Dermis microvascular lymphatic vessel endothelial cell (primary cell): Measurements from ENCODE around the gene C16orf54. TPM values are rescaled to one million over a fixed set of nuclear protein-coding genes. Genes with fewer than 3 reads are reported as not detected.
"Not testable (repeated sequence)": the region's sequence is repeated elsewhere in the genome, so short reads cannot be mapped to it uniquely, and the experiment has no call there.

Experiments used
- DNase-seq, 2 donors: peaks; one replicate each; pipeline versions ENCODE4 v3.0.0 to v3.0.0-alpha.2; 2010; ENCODE audit warnings: low read depth in 2 of 2
- total RNA-seq: library from RNA; depleted of rRNA; stranded (reverse); fragments of >200 nt; gene quantifications from 2 replicates; pipeline ENCODE4 v1.2.1, GENCODE V29; 2014

Gene C16orf54
- not detected in 2 replicates for total RNA-seq

- DNase-seq = no peak
Measured at GRCh38 chr16:29745853-29746345, at the start of gene C16orf54. C16orf54 (minus strand) TSS chr16:29745990; CDS start chr16:29744951, 1,039 bp downstream.

GRCh38 chr16:29794231-29794710 is 48.5 kb upstream of the C16orf54 start:
- no peak for DNase-seq

- not testable (repeated sequence) for DNase-seq
Measured at GRCh38 chr16:29793153-29793552, 47.4 kb upstream of the C16orf54 start.

- no peak for DNase-seq
Measured at GRCh38 chr16:29791845-29792807, 46.3 kb upstream of the C16orf54 start.

GRCh38 chr16:29790949-29791844 is 45.4 kb upstream of the C16orf54 start:
- no peak for DNase-seq

GRCh38 chr16:29790183-29790948 is 44.6 kb upstream of the C16orf54 start, which contains the start of gene KIF22:
KIF22 (plus strand) TSS chr16:29790751; CDS start chr16:29790760, 9 bp downstream.
- peak; percentile 96 to 99 for DNase-seq

- no peak for DNase-seq
Measured at GRCh38 chr16:29789775-29790182, 44.0 kb upstream of the C16orf54 start.

- DNase-seq = not testable (repeated sequence)
Measured at GRCh38 chr16:29787155-29787554, 41.4 kb upstream of the C16orf54 start.

GRCh38 chr16:29784901-29785500 is 39.2 kb upstream of the C16orf54 start:
- DNase-seq = peak; percentile 21 to 70

- no peak for DNase-seq
Measured at GRCh38 chr16:29784157-29784556, 38.4 kb upstream of the C16orf54 start.

GRCh38 chr16:29783094-29783953 is 37.5 kb upstream of the C16orf54 start:
- DNase-seq = not testable (repeated sequence)

GRCh38 chr16:29779474-29779873 is 33.7 kb upstream of the C16orf54 start:
- no peak for DNase-seq

- no peak for DNase-seq
Measured at GRCh38 chr16:29777576-29778350, 32.0 kb upstream of the C16orf54 start, which contains the start of gene ZG16. ZG16 (plus strand) TSS chr16:29778256; CDS start chr16:29779267, 1,011 bp downstream.

- DNase-seq = no peak
Measured at GRCh38 chr16:29775742-29776408, 30.1 kb upstream of the C16orf54 start.

- no peak for DNase-seq
Measured at GRCh38 chr16:29774730-29775129, 28.9 kb upstream of the C16orf54 start.

GRCh38 chr16:29772330-29772729 is 26.5 kb upstream of the C16orf54 start:
- DNase-seq = not testable (repeated sequence)

GRCh38 chr16:29770250-29770929 is 24.6 kb upstream of the C16orf54 start:
- DNase-seq = no peak
